ENCODE results near the gene CFP.
A peak's percentile ranks its signal among the peaks of the same experiment; 100 is the strongest.

Gene CFP

DNA sequence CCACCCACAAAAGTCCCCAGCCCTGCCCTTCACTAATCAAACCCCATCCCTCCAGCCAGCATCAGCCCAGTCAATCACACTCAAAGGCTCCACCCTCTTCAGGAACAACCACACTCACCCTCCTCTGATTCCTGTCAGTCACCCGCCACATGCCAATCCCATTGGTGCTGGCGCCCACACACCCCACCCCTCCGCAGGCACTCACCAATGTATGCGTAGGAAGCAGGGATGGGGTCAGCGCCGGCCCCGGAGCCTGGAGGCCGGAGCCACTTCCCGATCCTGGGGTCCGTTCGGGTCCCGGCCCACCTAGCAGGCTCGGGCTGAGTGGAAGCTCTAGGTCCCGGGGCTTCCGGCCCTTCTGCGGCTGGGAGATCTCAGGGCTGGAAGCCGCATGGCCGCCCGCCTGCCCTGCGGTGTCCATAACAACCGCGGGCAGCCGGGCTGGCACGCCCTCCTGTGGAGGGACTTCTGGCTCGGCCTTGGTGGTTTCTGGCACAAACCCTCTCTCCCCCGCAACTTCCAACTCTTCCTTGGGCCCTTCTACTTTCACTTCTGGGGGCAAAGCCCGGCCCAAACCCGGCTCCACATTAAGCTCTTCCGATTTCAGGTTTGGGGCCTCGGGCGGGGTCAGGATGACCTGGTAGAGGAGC lies 7.9 kb upstream of the CFP start:
- no peak for DNase-seq (ENCODE audit: low read depth)

GRCh38 chrX:47634871-47635575 lies 5.3 kb upstream of the CFP start:
- DNase-seq (ENCODE audit: low read depth): no peak

- no peak for DNase-seq (ENCODE audit: low read depth)
Observed at GRCh38 chrX:47633689-47634590, 4.2 kb upstream of the CFP start.

DNA sequence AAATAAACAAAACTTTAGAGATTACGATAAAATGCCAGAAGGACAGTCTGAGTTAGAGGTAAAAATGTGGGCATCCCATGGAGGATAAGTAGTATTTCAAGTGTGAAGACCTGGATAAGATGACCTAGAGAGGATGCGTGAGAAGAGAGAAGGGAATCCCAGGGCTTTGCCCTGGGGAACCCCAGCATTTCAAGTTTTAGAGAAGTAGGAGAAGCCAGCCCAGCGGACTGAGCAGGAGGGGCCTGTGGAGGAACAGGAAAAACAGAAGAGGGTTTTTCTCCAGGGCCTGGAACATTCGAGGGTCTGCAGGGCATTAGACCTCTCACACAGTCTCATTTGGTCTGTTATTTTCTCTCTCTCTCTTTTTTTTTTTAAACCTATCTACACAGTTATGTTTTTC lies 2.9 kb upstream of the CFP start:
- DNase-seq (ENCODE audit: low read depth): no peak

DNA sequence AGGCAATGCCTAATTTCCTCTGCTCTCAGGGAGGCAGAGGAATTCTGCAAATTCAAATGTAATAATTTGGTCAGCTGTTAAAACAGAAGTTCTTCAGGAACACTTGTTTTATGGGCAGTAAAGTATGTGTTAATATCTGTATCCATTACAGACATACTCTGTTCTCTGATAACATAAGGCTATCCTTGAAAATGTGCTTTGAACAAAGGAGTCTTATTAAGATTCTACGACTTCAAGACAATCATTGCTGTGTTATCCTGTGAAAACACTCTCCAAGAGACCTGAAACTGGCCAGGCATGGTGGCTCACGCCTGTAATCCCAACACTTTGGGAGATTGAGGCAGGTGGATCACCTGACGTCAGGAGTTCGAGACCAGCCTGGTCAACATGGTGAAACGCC lies 1.9 kb upstream of the CFP start:
- no peak for DNase-seq (ENCODE audit: low read depth)

- no peak for DNase-seq (ENCODE audit: low read depth)
Observed at GRCh38 chrX:47628982-47629381, 748 bp downstream of the CFP start.

DNA sequence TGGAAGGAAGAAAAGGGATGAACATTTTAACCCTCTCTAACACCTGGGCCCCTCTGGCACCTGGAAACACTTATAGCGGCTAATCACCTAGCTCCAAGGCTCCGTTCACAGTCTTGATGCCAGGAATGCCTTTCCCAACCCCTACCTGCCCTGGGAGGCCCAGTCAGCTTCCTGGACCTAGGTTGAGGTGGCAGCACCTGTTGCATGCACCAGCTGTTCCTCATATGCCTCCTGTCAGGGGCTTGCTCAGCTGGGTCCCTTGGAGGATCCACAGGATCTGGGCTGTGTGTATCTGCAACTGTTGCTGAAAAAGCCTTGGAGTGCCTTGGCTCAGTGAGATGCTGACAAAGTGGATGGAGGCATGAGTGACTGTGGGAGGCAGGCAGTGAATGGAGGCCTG lies 4.4 kb downstream of the CFP start:
- no peak for DNase-seq (ENCODE audit: low read depth)

GRCh38 chrX:47623540-47624027 lies 6.1 kb downstream of the CFP start:
- DNase-seq (ENCODE audit: low read depth): no peak

DNA sequence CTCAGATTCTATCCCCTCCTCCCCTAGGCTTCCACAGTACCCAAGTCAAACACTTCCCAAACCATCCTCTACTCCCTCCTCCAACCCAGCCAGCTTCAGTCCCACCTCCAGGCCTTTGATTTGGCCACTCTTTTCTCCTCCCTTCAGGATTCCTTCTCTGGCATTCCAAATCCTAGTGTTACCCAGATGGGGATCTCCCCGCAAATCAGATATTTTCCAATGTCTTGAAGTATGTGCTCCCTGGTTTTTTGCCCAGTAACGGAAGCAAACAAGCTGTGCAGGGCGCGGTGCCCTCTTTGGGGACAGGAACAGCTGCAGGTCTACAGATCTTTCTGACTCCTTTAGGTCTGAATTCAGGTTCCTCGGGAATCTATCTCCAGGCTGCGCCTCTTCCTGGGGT lies 7.9 kb downstream of the CFP start:
- no peak for DNase-seq (ENCODE audit: low read depth)

GRCh38 chrX:47620303-47620685 lies 9.4 kb downstream of the CFP start:
- no peak for DNase-seq (ENCODE audit: low read depth)

- DNase-seq (ENCODE audit: low read depth): peak; percentile 49
Observed at GRCh38 chrX:47619486-47620302, 10.0 kb downstream of the CFP start, which contains the start of gene SYN1. SYN1 (minus strand) TSS chrX:47619857; CDS start chrX:47619728, 129 bp downstream.

GRCh38 chrX:47618923-47619485 lies 10.7 kb downstream of the CFP start:
- DNase-seq (ENCODE audit: low read depth): no peak

GRCh38 chrX:47614618-47615017 lies 15.1 kb downstream of the CFP start:
- DNase-seq (ENCODE audit: low read depth): no peak

DNA sequence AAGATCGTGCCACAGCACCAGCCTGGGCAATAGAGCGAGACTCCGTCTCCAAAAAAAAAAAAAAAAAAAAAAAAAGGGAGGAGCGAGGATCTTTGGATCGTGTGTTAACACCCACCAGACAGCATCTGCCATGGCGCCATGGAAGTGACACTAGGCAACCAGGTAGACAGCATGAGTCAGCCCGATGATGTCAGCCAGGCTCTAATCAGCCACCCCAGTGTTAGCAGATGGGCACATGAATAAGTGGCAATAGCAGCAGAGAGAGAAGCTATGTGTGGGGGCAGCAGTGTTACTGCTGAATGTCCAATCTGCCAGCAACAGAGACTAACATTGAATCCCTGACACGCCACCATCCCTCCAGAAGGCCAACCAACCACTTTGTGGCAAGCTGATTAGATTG lies 16.6 kb downstream of the CFP start:
- no peak for DNase-seq (ENCODE audit: low read depth)

DNA sequence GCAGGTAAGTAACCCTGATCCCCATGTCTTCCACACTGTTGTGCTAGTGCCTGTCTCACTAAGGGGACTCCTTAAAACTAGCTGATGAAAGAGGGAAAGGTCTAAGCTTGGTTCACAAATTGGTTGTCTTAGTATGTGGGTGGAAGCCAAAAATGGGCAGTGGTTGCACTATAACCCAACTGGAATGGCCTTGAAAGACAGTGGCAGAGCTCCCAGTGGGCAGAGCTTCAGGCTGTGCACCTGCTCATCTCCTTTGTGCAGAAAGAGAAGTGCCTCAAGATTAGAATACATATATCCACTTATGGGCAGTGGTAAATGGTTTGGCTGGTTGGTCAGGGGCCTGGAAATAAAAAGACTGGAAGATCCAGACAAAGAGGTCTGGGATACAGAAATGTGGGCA lies 17.3 kb downstream of the CFP start:
- no peak for DNase-seq (ENCODE audit: low read depth)

- DNase-seq (ENCODE audit: low read depth): no peak
Observed at GRCh38 chrX:47611926-47612325, 17.8 kb downstream of the CFP start.

- no peak for DNase-seq (ENCODE audit: low read depth)
Observed at GRCh38 chrX:47611489-47611888, 18.2 kb downstream of the CFP start.

DNA sequence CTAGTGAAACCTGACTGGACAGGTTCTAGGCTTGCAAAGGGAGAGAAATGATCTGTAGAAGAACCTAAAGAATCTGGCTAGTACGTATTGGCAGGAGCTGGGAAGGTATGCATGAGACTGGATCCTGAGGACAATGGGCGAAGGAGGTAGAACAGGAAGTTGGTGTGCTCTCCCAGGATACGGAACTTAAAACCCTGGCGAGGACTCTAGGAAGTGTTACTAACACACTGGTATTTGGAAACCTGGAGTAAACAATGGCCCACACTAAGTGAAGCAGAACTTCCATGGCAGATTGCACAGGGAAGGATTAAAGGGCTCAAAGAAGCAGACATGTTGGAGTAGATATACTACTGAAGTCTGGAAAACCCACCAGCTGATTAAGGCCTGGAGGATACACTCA lies 19.2 kb downstream of the CFP start:
- DNase-seq (ENCODE audit: low read depth): no peak

DNA sequence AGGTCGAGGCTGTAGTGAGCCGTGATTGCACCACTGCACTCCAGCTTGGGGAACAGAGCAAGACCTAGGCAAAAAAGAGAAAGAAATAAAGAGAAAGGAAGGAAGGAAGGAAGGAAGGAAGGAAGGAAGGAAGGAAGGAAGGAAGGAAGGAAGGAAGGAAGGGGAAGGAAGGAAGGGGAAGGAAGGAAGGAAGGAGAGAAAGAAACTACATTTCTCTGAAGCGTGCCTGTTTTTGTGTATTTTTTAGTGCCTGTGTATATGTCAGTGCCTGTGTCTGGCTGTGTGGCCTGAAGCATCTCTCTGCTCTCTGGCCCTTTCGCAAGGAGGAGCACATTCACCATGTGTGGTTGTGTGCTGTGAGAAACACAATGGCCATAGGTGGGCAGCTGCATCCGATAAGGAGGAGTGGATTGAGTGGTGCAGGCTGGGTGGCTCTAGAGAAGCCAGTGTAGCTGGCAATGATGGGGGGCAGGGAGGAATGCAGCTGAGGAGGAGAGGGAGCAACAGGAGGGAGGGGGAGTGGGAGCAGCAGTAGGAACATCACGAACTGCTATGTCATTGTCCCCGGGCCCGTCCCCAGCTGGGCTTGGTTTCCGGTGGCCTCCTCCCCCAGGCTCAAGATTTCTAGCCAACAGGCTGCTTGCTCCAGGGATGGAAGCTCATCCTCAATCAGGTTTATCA lies 21.5 kb downstream of the CFP start:
- DNase-seq (ENCODE audit: low read depth): no peak

- DNase-seq (ENCODE audit: low read depth): no peak
Observed at GRCh38 chrX:47607091-47607490, 22.6 kb downstream of the CFP start.

DNA sequence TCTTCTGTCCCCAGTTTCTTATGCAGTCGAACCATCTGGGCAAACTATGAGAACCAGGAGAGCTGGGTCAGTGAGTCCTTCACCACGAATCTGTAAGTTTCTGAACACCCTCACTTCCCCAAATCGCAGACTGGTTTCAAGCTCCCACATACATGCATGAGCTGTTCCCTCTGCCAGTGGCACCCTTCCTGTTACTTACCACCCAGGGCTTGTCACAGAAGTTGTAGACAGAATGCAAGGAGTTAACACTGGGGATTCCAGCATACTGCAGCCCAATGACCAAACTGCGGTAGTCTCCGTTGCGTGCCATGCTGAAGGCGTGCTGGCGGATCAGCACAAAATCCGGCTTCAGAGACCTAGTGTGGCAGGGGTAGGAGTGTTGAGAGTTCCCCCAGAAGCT lies 24.7 kb downstream of the CFP start:
- no peak for DNase-seq (ENCODE audit: low read depth)

Measured in stimulated activated CD8-positive, alpha-beta memory T cell treated with anti-CD3 and anti-CD28 coated beads, Interleukin-15, amount 100 ng/mL, for 1 hour (primary cell).